Measurements from ENCODE around the gene TMEM87B. TPM values are rescaled to one million over a fixed set of nuclear protein-coding genes. Genes with fewer than 3 reads are reported as not detected.

TMEM87B gene
- polyA plus RNA-seq, 1 donor from 2014 or later = 12.8 TPM

DNA sequence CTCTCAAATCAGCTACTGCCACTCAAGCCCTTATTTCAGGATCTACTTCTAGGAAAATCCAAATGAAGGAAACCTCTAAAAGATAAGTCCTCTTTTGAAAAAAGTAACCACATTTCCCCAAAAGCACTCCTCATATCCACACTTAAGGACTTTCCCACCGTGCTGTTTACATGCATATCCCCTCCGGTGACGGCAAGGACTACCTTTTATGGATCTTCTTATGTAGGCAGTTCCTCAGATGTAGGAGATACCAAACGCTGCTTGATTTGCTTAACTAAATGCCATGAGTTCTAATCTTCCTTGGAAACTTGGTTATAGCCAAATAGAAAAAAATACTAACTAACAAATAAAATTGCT lies 6.9 kb upstream of the TMEM87B start:
- Histone ChIP-seq H3K79me2 (replicated peaks; ENCODE audit: insufficient read depth, low read length) (no peaks in the 10 kb centered on the region), H4K20me1 (ENCODE audit: insufficient read depth) (no peaks in the 10 kb centered on the region), H3K9ac (ENCODE audit: low read length) (no peak overlapping the region), H3K9me3 (ENCODE audit: low read length) (no peaks in the 10 kb centered on the region), H3K4me3 (ENCODE audit: low read length) (no peak overlapping the region), H3K4me2 (ENCODE audit: low read length) (no peak overlapping the region), H3K27ac (ENCODE audit: low read length) (no peak overlapping the region), H3K27me3 (ENCODE audit: insufficient read depth, low read depth, low read length) (no peaks in the 10 kb centered on the region), H3F3A (ENCODE audit: insufficient read depth, low read length, poor library complexity, severe bottlenecking) (no peaks in the 10 kb centered on the region), H3K9me2 (ENCODE audit: insufficient read depth, low read length) (no peaks in the 10 kb centered on the region), H2AFZ (ENCODE audit: low read depth, low read length) (no peak overlapping the region), H3K36me3 (ENCODE audit: insufficient read depth, low read length) (no peaks in the 10 kb centered on the region)
- TF ChIP-seq POLR2AphosphoS5 (IDR thresholded peaks at IDR 0.05) (no peak), TAF1 (IDR thresholded peaks at IDR 0.05; ENCODE audit: low read depth) (no peak), MXI1 (conservative IDR thresholded peaks at IDR 0.05; ENCODE audit: poor library complexity, severe bottlenecking) (no peak), EP300 (conservative IDR thresholded peaks at IDR 0.05; ENCODE audit: poor library complexity, severe bottlenecking) (no peak), RAD21 (conservative IDR thresholded peaks at IDR 0.05) (no peak)
- TF ChIP-seq, protein P1, sequence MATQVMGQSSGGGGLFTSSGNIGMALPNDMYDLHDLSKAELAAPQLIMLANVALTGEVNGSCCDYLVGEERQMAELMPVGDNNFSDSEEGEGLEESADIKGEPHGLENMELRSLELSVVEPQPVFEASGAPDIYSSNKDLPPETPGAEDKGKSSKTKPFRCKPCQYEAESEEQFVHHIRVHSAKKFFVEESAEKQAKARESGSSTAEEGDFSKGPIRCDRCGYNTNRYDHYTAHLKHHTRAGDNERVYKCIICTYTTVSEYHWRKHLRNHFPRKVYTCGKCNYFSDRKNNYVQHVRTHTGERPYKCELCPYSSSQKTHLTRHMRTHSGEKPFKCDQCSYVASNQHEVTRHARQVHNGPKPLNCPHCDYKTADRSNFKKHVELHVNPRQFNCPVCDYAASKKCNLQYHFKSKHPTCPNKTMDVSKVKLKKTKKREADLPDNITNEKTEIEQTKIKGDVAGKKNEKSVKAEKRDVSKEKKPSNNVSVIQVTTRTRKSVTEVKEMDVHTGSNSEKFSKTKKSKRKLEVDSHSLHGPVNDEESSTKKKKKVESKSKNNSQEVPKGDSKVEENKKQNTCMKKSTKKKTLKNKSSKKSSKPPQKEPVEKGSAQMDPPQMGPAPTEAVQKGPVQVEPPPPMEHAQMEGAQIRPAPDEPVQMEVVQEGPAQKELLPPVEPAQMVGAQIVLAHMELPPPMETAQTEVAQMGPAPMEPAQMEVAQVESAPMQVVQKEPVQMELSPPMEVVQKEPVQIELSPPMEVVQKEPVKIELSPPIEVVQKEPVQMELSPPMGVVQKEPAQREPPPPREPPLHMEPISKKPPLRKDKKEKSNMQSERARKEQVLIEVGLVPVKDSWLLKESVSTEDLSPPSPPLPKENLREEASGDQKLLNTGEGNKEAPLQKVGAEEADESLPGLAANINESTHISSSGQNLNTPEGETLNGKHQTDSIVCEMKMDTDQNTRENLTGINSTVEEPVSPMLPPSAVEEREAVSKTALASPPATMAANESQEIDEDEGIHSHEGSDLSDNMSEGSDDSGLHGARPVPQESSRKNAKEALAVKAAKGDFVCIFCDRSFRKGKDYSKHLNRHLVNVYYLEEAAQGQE (IDR thresholded peaks at IDR 0.05; ENCODE audit: borderline replicate concordance) = no peak
- TF ChIP-seq, protein P2, sequence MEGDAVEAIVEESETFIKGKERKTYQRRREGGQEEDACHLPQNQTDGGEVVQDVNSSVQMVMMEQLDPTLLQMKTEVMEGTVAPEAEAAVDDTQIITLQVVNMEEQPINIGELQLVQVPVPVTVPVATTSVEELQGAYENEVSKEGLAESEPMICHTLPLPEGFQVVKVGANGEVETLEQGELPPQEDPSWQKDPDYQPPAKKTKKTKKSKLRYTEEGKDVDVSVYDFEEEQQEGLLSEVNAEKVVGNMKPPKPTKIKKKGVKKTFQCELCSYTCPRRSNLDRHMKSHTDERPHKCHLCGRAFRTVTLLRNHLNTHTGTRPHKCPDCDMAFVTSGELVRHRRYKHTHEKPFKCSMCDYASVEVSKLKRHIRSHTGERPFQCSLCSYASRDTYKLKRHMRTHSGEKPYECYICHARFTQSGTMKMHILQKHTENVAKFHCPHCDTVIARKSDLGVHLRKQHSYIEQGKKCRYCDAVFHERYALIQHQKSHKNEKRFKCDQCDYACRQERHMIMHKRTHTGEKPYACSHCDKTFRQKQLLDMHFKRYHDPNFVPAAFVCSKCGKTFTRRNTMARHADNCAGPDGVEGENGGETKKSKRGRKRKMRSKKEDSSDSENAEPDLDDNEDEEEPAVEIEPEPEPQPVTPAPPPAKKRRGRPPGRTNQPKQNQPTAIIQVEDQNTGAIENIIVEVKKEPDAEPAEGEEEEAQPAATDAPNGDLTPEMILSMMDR (IDR thresholded peaks at IDR 0.05; ENCODE audit: poor library complexity, severe bottlenecking) = no peak

DNA sequence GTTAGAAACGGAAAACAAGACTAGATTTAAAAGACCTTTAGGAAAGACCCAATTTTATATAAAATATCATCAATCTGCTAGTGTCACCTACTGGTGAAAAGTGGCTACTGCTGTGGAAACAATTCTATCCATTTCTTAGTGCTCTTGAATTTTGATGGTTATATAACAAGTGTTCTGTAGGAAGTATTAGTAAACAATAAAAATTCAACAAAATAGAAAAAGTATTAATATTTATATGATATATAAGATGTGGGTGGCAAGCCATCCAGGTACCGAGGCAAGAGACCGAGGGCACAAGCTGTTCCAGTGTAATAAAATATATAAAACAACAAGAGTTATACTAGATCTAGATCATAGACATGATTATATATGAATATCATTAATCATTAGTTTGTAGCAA lies 6.2 kb upstream of the TMEM87B start:
- Histone ChIP-seq H3F3A (ENCODE audit: insufficient read depth, low read length, poor library complexity, severe bottlenecking) (peaks cover 6% of the 10 kb centered on the region), H3K4me2 (ENCODE audit: low read length) (no peak overlapping the region), H3K9me3 (ENCODE audit: low read length) (no peaks in the 10 kb centered on the region), H3K27ac (ENCODE audit: low read length) (no peak overlapping the region), H3K9ac (ENCODE audit: low read length) (no peak overlapping the region), H3K36me3 (ENCODE audit: insufficient read depth, low read length) (no peaks in the 10 kb centered on the region), H4K20me1 (ENCODE audit: insufficient read depth) (no peaks in the 10 kb centered on the region), H3K79me2 (replicated peaks; ENCODE audit: insufficient read depth, low read length) (no peaks in the 10 kb centered on the region), H3K9me2 (ENCODE audit: insufficient read depth, low read length) (no peaks in the 10 kb centered on the region), H3K27me3 (ENCODE audit: insufficient read depth, low read depth, low read length) (no peaks in the 10 kb centered on the region), H2AFZ (ENCODE audit: low read depth, low read length) (no peak overlapping the region), H3K4me3 (ENCODE audit: low read length) (no peak overlapping the region)
- TF ChIP-seq EZH2 (IDR thresholded peaks at IDR 0.05; ENCODE audit: borderline replicate concordance, insufficient read depth, low read length, poor library complexity, severe bottlenecking) (no peak), RAD21 (conservative IDR thresholded peaks at IDR 0.05) (peak; percentile 79), SMC3 (conservative IDR thresholded peaks at IDR 0.05; ENCODE audit: poor library complexity) (peak; percentile 82), MXI1 (conservative IDR thresholded peaks at IDR 0.05; ENCODE audit: poor library complexity, severe bottlenecking) (no peak), POLR2AphosphoS5 (IDR thresholded peaks at IDR 0.05) (no peak), EP300 (conservative IDR thresholded peaks at IDR 0.05; ENCODE audit: poor library complexity, severe bottlenecking) (no peak)
- TF ChIP-seq, protein P2 (IDR thresholded peaks at IDR 0.05; ENCODE audit: poor library complexity, severe bottlenecking) = peak; percentile 78
- TF ChIP-seq, protein P1 (IDR thresholded peaks at IDR 0.05; ENCODE audit: borderline replicate concordance) = no peak

All from neural cell (in vitro differentiated cells).